Kidney tubule cell (primary cell): ENCODE data around the gene DLGAP3.
"Not testable (repeated sequence)": the region's sequence is repeated elsewhere in the genome, so short reads cannot be mapped to it uniquely, and the experiment has no call there.

Experiments
- DNase-seq: peaks from one replicate; pipeline ENCODE4 v3.0.0-alpha.2; 2018; ENCODE audit warnings: low spot score

Gene DLGAP3

GRCh38 chr1:34833711-34834110 is 95.7 kb downstream of the DLGAP3 start:
- no peak for DNase-seq

DNA sequence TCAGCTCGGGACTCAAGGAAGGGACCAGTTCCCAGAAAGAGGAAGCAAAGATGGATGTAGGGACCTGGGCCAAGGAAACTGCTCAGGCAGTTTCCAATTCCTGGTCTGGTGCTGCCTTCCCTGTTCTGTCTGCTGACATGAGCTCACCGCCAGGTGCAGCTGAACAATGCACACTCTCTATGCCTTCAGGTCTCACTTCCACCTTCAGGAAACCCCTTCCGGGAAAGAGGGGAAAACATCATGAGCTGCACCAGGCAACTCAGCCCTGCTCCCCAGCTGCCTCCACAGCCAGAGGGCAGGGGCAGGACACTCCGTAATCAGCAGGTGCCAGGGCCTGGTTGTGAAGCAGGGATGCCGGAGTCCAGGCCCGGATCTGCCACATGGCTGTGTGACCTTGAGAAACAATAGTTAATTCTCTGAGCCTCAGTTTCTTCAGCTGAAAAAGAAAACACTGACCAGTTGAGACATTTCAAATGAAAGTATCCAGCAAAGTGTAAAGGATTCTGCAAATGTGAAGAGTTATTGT is 97.7 kb downstream of the DLGAP3 start:
- no peak for DNase-seq

GRCh38 chr1:34829250-34829649 is 100.2 kb downstream of the DLGAP3 start:
- no peak for DNase-seq

- no peak for DNase-seq
These were observed 100.8 kb downstream of the DLGAP3 start for GRCh38 chr1:34828611-34829010.

GRCh38 chr1:34827341-34827941 is 102.0 kb downstream of the DLGAP3 start:
- no peak for DNase-seq

DNA sequence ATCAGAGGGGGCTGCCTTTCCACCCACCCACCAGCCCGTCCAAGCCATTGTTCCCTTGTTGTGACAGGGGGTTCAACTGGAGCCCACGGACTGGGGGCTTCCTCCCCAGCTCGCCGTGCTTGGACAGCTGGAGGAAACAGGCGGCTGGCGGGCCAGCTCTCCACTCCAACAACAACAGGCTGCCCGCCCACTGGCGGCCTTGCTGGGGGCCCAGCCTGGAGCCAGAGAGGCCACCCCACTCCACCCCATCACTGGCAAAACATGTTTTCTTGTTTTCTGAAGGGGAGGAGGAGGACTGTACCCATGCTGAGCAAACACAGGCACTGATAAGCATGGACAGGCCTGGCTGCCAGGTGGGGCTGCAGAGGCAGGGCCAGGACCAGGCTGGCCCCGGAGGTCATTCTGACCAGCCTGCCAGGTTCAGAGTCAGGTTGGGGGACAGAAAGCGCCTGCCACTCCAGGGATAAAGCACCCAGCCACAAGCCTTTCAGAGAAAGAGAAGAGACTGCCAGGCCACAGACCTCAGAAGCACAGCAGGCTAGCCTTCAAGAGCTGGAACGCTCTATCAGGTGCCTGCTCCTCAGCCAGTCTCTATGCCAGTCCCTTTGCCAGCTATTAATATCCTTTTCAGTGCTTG is 103.9 kb downstream of the DLGAP3 start:
- DNase-seq, result no peak

GRCh38 chr1:34824817-34825454 is 104.5 kb downstream of the DLGAP3 start:
- DNase-seq, result no peak

GRCh38 chr1:34822202-34822601 is 107.2 kb downstream of the DLGAP3 start:
- DNase-seq, result no peak

DNA sequence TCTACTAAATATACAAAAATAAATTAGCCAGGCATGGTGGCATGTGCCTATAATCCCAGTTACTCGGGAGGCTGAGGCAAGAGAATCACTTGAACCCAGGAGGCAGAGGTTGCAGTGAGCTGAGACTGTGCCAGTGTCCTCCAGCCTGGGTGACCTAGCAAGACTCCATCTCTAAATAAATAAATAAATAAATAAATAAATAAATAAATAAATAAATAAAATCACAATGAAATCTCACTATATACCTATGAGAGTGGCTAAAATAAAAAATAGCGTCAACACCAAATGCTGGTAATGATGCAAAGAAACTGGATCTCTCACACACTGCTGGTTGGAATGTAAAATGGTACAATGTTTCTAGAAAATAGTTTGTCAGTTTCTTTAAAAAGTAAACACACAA is 110.6 kb downstream of the DLGAP3 start:
- DNase-seq, result not testable (repeated sequence)

- no peak for DNase-seq
These were observed 112.7 kb downstream of the DLGAP3 start for GRCh38 chr1:34816778-34817177.

GRCh38 chr1:34816332-34816731 is 113.1 kb downstream of the DLGAP3 start:
- DNase-seq, result no peak
